Measurements from ENCODE around the gene ZNF146.
"Not testable (repeated sequence)": the region's sequence is repeated elsewhere in the genome, so short reads cannot be mapped to it uniquely, and the experiment has no call there.

The ZNF146 gene

DNA sequence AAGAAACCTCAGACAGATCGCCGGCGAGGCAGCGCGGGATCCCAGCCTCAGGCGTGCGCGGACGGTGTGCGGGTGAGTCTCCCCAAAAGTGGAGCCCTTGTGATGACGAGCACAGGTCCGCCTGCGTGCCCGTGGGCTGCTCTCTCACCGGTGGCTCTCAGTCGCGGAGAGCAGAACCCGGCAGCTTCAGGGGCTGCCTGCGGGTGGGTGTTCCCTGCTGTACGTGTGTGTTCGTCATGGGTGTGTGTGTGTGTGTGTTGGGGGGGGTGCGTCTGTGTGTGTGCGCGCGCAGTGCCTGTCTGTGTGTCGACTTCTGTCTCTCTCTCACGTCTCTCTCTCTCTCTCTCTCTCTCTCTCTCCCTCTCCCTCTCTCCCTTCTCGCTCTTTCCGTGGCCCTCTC, 54.4 kb downstream of the ZNF146 start:
- DNase-seq (ENCODE audit: extremely low read depth in 1 of 2, low read depth in 1 of 2), result not testable (repeated sequence)
